CD4-positive, CD25-positive, alpha-beta regulatory T cell (primary cell): ENCODE results near the gene GDPD5. TPM values are rescaled to one million over a fixed set of nuclear protein-coding genes. Genes with fewer than 3 reads are reported as not detected.

Experiments used
- ATAC-seq, 2 donors: fragments of 150-1000 bp; cut with Tn5 transposase; one replicate each; pipeline ENCODE4 v1.10.0; 2021; ENCODE audit warnings: low read depth in 2 of 2, moderate number of reproducible peaks in 2 of 2, moderate library complexity in 1 of 2
- DNase-seq, 3 donors: peaks; one replicate each; pipeline versions ENCODE4 v3.0.0 to v3.0.0-alpha.2; 2012 to 2022; ENCODE audit warnings: mixed read lengths in 1 of 3
- H3K27ac ChIP-seq: one replicate; pipeline ENCODE4 v1.7.0; 2013; ENCODE audit warnings: mild to moderate bottlenecking, low read length; ENCODE audit not compliant: insufficient read depth, poor library complexity, severe bottlenecking
- H3K27me3 ChIP-seq: one replicate; pipeline ENCODE4 v1.7.0; 2013; ENCODE audit warnings: low read length; ENCODE audit not compliant: control insufficient read depth, insufficient read depth
- H3K36me3 ChIP-seq: one replicate; pipeline ENCODE4 v1.7.0; 2013; ENCODE audit warnings: mild to moderate bottlenecking, low read length, moderate library complexity; ENCODE audit not compliant: control insufficient read depth, insufficient read depth
- H3K4me1 ChIP-seq: 2 replicates; pipeline ENCODE4 v1.7.0; 2013; ENCODE audit warnings: mild to moderate bottlenecking, low read length; ENCODE audit not compliant: insufficient read depth, control insufficient read depth, poor library complexity, severe bottlenecking
- H3K4me3 ChIP-seq: one replicate; pipeline ENCODE4 v1.7.0; 2013; ENCODE audit warnings: low read depth, mild to moderate bottlenecking, low read length, moderate library complexity
- H3K9me3 ChIP-seq, 2 experiments: 1 replicate in 1 of 2; 2 replicates in 1 of 2; pipeline ENCODE4 v1.7.0; 2013; ENCODE audit warnings: low read length in 2 of 2, mild to moderate bottlenecking in 1 of 2, moderate library complexity in 1 of 2; ENCODE audit not compliant: control insufficient read depth in 2 of 2
- H3K27ac Mint-ChIP-seq, 3 donors: one replicate each; pipeline ENCODE4 v1.8.0; 2020 to 2022; ENCODE audit warnings: mild to moderate bottlenecking in 3 of 3, mixed read lengths in 3 of 3, moderate library complexity in 2 of 3
- H3K27me3 Mint-ChIP-seq: one replicate; pipeline ENCODE4 v1.8.0; 2022; ENCODE audit warnings: mild to moderate bottlenecking, mixed read lengths
- H3K36me3 Mint-ChIP-seq: one replicate; pipeline ENCODE4 v1.8.0; 2020; ENCODE audit warnings: mixed read lengths
- H3K4me1 Mint-ChIP-seq, 4 donors: one replicate each; pipeline ENCODE4 v1.8.0; 2020 to 2022; ENCODE audit warnings: mixed read lengths in 4 of 4, mild to moderate bottlenecking in 1 of 4
- H3K4me3 Mint-ChIP-seq, 4 donors: one replicate each; pipeline ENCODE4 v1.8.0; 2020 to 2022; ENCODE audit warnings: mild to moderate bottlenecking in 4 of 4, mixed read lengths in 4 of 4, moderate library complexity in 3 of 4
- H3K9me3 Mint-ChIP-seq, 7 donors: one replicate each; pipeline ENCODE4 v1.8.0; 2020 to 2022; ENCODE audit warnings: mixed read lengths in 7 of 7, mild to moderate bottlenecking in 3 of 7, moderate library complexity in 2 of 7
- polyA plus RNA-seq, 4 donors: library from polyadenylated mRNA; unstranded; fragments of 300-500 nt; fragmentation: Illumina TruSeq; gene quantifications; one replicate each; pipeline ENCODE4 v1.2.3, GENCODE V29; 2021
- total RNA-seq: library from RNA; stranded (reverse); gene quantifications from one replicate; pipeline ENCODE4 v1.2.3, GENCODE V29; 2022

The GDPD5 gene
- total and polyA plus RNA-seq, 5 donors from 2014 or later = 8.0 to 170 (median 21.5) TPM

GRCh38 chr11:75436806-75437205 lies 88.9 kb downstream of the GDPD5 start:
- Mint-ChIP-seq H3K9me3 (peaks cover 0 to 2% (median 0%) of the 10 kb centered on the region in 7 donors), H3K27ac (no peak overlapping the region), H3K4me3 (no peak overlapping the region), H3K36me3 (peaks cover 18% of the 10 kb centered on the region), H3K27me3 (peaks cover 10% of the 10 kb centered on the region), H3K4me1 (peaks cover 0 to 4% (median under 1%) of the 10 kb centered on the region in 4 donors)
- Histone ChIP-seq H3K27me3 (no peaks in the 10 kb centered on the region), H3K27ac (no peak overlapping the region), H3K4me3 (no peak overlapping the region), H3K36me3 (peaks cover 7% of the 10 kb centered on the region), H3K9me3 (no peaks in the 10 kb centered on the region), H3K4me1 (no peaks in the 10 kb centered on the region)
- no peak for ATAC-seq
- DNase-seq = no peak

GRCh38 chr11:75435571-75435925 lies 90.2 kb downstream of the GDPD5 start:
- no peak overlapping the region for H3K4me3 ChIP-seq
- H3K36me3 ChIP-seq = peaks cover 7% of the 10 kb centered on the region
- H3K4me1 Mint-ChIP-seq = peaks cover 0 to 14% (median 8%) of the 10 kb centered on the region in 4 donors
- peaks cover 5% of the 10 kb centered on the region for H3K27me3 ChIP-seq
- H3K36me3 Mint-ChIP-seq = peaks cover 18% of the 10 kb centered on the region
- H3K4me3 Mint-ChIP-seq = no peak overlapping the region
- no peak overlapping the region for H3K27ac Mint-ChIP-seq
- peaks cover 23% of the 10 kb centered on the region for H3K27me3 Mint-ChIP-seq
- peaks cover 0 to 2% (median 0%) of the 10 kb centered on the region in 7 donors for H3K9me3 Mint-ChIP-seq
- H3K27ac ChIP-seq = no peak overlapping the region
- no peak for DNase-seq
- H3K4me1 ChIP-seq = peaks cover 5% of the 10 kb centered on the region
- no peak for ATAC-seq
- no peaks in the 10 kb centered on the region for H3K9me3 ChIP-seq

- Mint-ChIP-seq H3K27ac (no peak overlapping the region), H3K27me3 (peaks cover 25% of the 10 kb centered on the region), H3K9me3 (peaks cover 0 to 2% (median 0%) of the 10 kb centered on the region in 7 donors), H3K4me1 (peaks cover 0 to 15% (median 9%) of the 10 kb centered on the region in 4 donors), H3K4me3 (no peak overlapping the region), H3K36me3 (peaks cover 18% of the 10 kb centered on the region)
- Histone ChIP-seq H3K4me1 (peaks cover 8% of the 10 kb centered on the region), H3K27me3 (peaks cover 5% of the 10 kb centered on the region), H3K4me3 (no peak overlapping the region), H3K27ac (no peak overlapping the region), H3K36me3 (peaks cover 7% of the 10 kb centered on the region), H3K9me3 (no peaks in the 10 kb centered on the region)
- ATAC-seq = no peak
- no peak for DNase-seq
These were observed 90.7 kb downstream of the GDPD5 start for GRCh38 chr11:75434886-75435570.

- H3K4me1 Mint-ChIP-seq = peaks cover 0 to 20% (median 13%) of the 10 kb centered on the region in 4 donors
- peaks cover 29% of the 10 kb centered on the region for H3K27me3 Mint-ChIP-seq
- peaks cover 0 to 4% (median 2%) of the 10 kb centered on the region in 7 donors for H3K9me3 Mint-ChIP-seq
- no peak for DNase-seq
- Histone ChIP-seq H3K9me3 (peaks cover 0 to 6% of the 10 kb centered on the region in 2 experiments), H3K4me3 (no peak overlapping the region), H3K27ac (no peak overlapping the region), H3K36me3 (peaks cover 7% of the 10 kb centered on the region), H3K27me3 (peaks cover 8% of the 10 kb centered on the region), H3K4me1 (peaks cover 12% of the 10 kb centered on the region)
- no peak overlapping the region for H3K4me3 Mint-ChIP-seq
- ATAC-seq = no peak
- H3K36me3 Mint-ChIP-seq = peaks cover 18% of the 10 kb centered on the region
- H3K27ac Mint-ChIP-seq = no peak overlapping the region
These were observed 91.7 kb downstream of the GDPD5 start for GRCh38 chr11:75434051-75434450.

- Mint-ChIP-seq H3K36me3 (peaks cover 13% of the 10 kb centered on the region), H3K4me3 (peak overlapping the region in 1 of 4 donors; percentile 77), H3K27ac (no peak overlapping the region), H3K9me3 (peaks cover 0 to 4% (median 2%) of the 10 kb centered on the region in 7 donors), H3K4me1 (peaks cover 0 to 25% (median 14%) of the 10 kb centered on the region in 4 donors), H3K27me3 (peaks cover 35% of the 10 kb centered on the region)
- H3K27me3 ChIP-seq = peaks cover 12% of the 10 kb centered on the region
- peaks cover 0 to 7% of the 10 kb centered on the region in 2 experiments for H3K9me3 ChIP-seq
- DNase-seq (no peak), ATAC-seq (no peak)
- peaks cover 7% of the 10 kb centered on the region for H3K36me3 ChIP-seq
- no peak overlapping the region for H3K4me3 ChIP-seq
- H3K4me1 ChIP-seq = peaks cover 12% of the 10 kb centered on the region
- H3K27ac ChIP-seq = no peak overlapping the region
These were observed 92.3 kb downstream of the GDPD5 start for GRCh38 chr11:75433443-75433842.

- Histone ChIP-seq H3K27ac (no peak within 1 kb of the TSS), H3K4me3 (no peak within 1 kb of the TSS), H3K4me1 (peaks cover 12% of the 10 kb centered on the region), H3K36me3 (peaks cover 7% of the 10 kb centered on the region), H3K9me3 (peaks cover 0 to 7% of the 10 kb centered on the region in 2 experiments), H3K27me3 (peaks cover 12% of the 10 kb centered on the region)
- DNase-seq (no peak), ATAC-seq (no peak)
- Mint-ChIP-seq H3K4me3 (peak within 1 kb of the TSS in 3 of 4 donors; percentile 41 to 90 (median 77)), H3K36me3 (peaks cover 12% of the 10 kb centered on the region), H3K27ac (no peak within 1 kb of the TSS), H3K9me3 (peaks cover 0 to 4% (median 2%) of the 10 kb centered on the region in 7 donors), H3K27me3 (peaks cover 40% of the 10 kb centered on the region), H3K4me1 (peaks cover 0 to 29% (median 16%) of the 10 kb centered on the region in 4 donors)
These were observed 92.8 kb downstream of the GDPD5 start, which contains the start of gene KLHL35 for GRCh38 chr11:75432911-75433321. KLHL35 (minus strand) TSS chr11:75433203; CDS start chr11:75430629, 2,574 bp downstream.

- DNase-seq (no peak), ATAC-seq (no peak)
- peaks cover 0 to 7% of the 10 kb centered on the region in 2 experiments for H3K9me3 ChIP-seq
- no peak overlapping the region for H3K4me3 ChIP-seq
- Mint-ChIP-seq H3K27ac (no peak overlapping the region), H3K9me3 (peaks cover 0 to 4% (median 2%) of the 10 kb centered on the region in 7 donors), H3K27me3 (peaks cover 45% of the 10 kb centered on the region), H3K4me1 (peaks cover 0 to 29% (median 17%) of the 10 kb centered on the region in 4 donors), H3K4me3 (peak overlapping the region; percentile 81 to 90 (median 87)), H3K36me3 (peaks cover 12% of the 10 kb centered on the region)
- H3K27ac ChIP-seq = no peak overlapping the region
- H3K27me3 ChIP-seq = peaks cover 12% of the 10 kb centered on the region
- H3K36me3 ChIP-seq = peaks cover 7% of the 10 kb centered on the region
- H3K4me1 ChIP-seq = peaks cover 12% of the 10 kb centered on the region
These were observed 93.9 kb downstream of the GDPD5 start for GRCh38 chr11:75431533-75432525.
